ENCODE results near the gene C3.

DNA sequence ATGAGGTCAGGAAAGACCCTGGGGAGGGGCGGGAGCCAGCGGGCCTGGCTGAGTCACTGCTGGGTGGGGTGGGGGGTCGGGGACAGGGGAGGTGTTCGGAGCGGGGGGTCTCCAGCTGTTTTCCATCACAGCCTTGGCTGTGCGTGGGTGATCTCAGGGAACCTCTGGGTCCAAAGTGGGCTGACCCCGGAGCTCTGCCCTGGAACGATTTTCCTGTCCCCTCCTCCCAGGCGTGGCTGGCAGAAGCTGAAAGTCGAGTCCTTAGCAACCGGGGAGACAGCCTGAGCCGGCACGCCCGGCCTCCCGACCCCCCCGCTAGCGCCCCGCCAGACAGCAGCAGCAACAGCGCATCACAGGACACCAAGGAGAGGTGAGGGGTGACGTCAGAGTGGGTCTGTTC is 29.6 kb upstream of the C3 start:
- TF ChIP-seq, protein P1, sequence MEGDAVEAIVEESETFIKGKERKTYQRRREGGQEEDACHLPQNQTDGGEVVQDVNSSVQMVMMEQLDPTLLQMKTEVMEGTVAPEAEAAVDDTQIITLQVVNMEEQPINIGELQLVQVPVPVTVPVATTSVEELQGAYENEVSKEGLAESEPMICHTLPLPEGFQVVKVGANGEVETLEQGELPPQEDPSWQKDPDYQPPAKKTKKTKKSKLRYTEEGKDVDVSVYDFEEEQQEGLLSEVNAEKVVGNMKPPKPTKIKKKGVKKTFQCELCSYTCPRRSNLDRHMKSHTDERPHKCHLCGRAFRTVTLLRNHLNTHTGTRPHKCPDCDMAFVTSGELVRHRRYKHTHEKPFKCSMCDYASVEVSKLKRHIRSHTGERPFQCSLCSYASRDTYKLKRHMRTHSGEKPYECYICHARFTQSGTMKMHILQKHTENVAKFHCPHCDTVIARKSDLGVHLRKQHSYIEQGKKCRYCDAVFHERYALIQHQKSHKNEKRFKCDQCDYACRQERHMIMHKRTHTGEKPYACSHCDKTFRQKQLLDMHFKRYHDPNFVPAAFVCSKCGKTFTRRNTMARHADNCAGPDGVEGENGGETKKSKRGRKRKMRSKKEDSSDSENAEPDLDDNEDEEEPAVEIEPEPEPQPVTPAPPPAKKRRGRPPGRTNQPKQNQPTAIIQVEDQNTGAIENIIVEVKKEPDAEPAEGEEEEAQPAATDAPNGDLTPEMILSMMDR (IDR thresholded peaks at IDR 0.05), result no peak
- no peak for TF ChIP-seq POLR2A (IDR thresholded peaks at IDR 0.05)

Data from Peyer's patch (tissue), 4 donors.